DMS 273 treated with DMSO at 0.1 percent for 48 hours (cell line): Measurements from ENCODE around the gene ZNF768.
"Not testable (repeated sequence)": the region's sequence is repeated elsewhere in the genome, so short reads cannot be mapped to it uniquely, and the experiment has no call there.

ENCODE experiments used
- DNase-seq: peaks from one replicate; lab custom pipeline; 2025; lab: John Stamatoyannopoulos, UW

ZNF768 gene

GRCh38 chr16:30509081-30509765 lies 17.1 kb downstream of the ZNF768 start:
- no peak for DNase-seq

- no peak for DNase-seq
Measured at GRCh38 chr16:30503403-30504296, 22.7 kb downstream of the ZNF768 start.

- no peak for DNase-seq
Measured at GRCh38 chr16:30499284-30499683, 27.1 kb downstream of the ZNF768 start.

GRCh38 chr16:30494709-30495108 lies 31.7 kb downstream of the ZNF768 start:
- no peak for DNase-seq

GRCh38 chr16:30493941-30494488 lies 32.4 kb downstream of the ZNF768 start:
- no peak for DNase-seq

- no peak for DNase-seq
Measured at GRCh38 chr16:30491744-30492308, 34.5 kb downstream of the ZNF768 start.

GRCh38 chr16:30491229-30491628 lies 35.1 kb downstream of the ZNF768 start:
- DNase-seq, result no peak

GRCh38 chr16:30490210-30490609 lies 36.2 kb downstream of the ZNF768 start:
- DNase-seq, result no peak

- DNase-seq, result no peak
Measured at GRCh38 chr16:30488764-30489605, 37.4 kb downstream of the ZNF768 start.

GRCh38 chr16:30485818-30486436 lies 40.4 kb downstream of the ZNF768 start:
- DNase-seq, result no peak

- no peak for DNase-seq
Measured at GRCh38 chr16:30484887-30485286, 41.5 kb downstream of the ZNF768 start.

- no peak for DNase-seq
Measured at GRCh38 chr16:30482366-30482765, 44.0 kb downstream of the ZNF768 start.

GRCh38 chr16:30481381-30481780 lies 45.0 kb downstream of the ZNF768 start:
- DNase-seq, result no peak

GRCh38 chr16:30478766-30479478 lies 47.4 kb downstream of the ZNF768 start:
- DNase-seq, result no peak

- DNase-seq, result not testable (repeated sequence)
Measured at GRCh38 chr16:30477773-30478172, 48.6 kb downstream of the ZNF768 start.

GRCh38 chr16:30476991-30477390 lies 49.4 kb downstream of the ZNF768 start:
- no peak for DNase-seq

- DNase-seq, result no peak
Measured at GRCh38 chr16:30474684-30475083, 51.7 kb downstream of the ZNF768 start.

GRCh38 chr16:30474074-30474452 lies 52.3 kb downstream of the ZNF768 start:
- DNase-seq, result no peak
